HG02588 (cell line): Measurements from ENCODE around the gene SH2D3C.

Experiments used
- ATAC-seq: cut with Tn5 transposase; IDR thresholded peaks from one replicate; pipeline ENCODE4 v1.9.1; 2021; ENCODE audit warnings: mild to moderate bottlenecking, moderate library complexity; ENCODE audit not compliant: unreplicated experiment

The SH2D3C gene

DNA sequence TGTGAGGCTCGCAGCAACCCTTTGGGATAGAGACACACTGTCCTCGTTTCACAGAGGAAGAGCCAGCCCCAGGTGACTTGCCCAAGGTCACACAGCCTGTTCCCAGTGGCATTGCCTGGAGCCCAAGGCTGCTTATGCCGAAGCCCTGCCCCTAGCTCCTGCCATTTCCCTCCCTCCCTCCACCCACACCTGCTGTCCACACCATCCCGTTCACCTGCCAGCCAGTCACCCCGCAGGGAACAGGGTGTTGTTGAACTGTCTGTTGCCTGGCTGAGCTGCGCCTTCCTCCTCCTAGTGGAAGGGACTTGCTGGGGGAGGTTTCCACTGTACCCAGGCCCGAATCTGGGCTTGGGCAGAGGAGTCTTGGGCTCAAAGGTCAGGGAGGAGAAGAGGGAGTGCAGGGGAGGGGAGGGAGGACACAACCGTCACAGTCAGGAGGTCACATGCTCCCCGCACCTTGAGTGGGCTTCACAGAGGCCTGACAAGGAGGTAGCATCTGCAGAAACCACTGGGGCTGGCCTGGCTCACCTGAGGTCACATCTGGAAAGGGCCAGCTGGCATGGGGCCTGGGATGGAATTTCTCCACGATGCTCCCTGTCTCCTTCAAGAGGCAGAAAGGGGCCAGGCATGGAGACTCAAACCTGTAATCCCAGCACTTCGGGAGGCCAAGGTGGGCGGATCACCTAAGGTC is 56.3 kb downstream of the SH2D3C start:
- no peak for ATAC-seq

GRCh38 chr9:127721391-127721821 is 57.1 kb downstream of the SH2D3C start:
- ATAC-seq: no peak

- ATAC-seq: no peak
Measured at GRCh38 chr9:127720865-127721227, 57.6 kb downstream of the SH2D3C start.

DNA sequence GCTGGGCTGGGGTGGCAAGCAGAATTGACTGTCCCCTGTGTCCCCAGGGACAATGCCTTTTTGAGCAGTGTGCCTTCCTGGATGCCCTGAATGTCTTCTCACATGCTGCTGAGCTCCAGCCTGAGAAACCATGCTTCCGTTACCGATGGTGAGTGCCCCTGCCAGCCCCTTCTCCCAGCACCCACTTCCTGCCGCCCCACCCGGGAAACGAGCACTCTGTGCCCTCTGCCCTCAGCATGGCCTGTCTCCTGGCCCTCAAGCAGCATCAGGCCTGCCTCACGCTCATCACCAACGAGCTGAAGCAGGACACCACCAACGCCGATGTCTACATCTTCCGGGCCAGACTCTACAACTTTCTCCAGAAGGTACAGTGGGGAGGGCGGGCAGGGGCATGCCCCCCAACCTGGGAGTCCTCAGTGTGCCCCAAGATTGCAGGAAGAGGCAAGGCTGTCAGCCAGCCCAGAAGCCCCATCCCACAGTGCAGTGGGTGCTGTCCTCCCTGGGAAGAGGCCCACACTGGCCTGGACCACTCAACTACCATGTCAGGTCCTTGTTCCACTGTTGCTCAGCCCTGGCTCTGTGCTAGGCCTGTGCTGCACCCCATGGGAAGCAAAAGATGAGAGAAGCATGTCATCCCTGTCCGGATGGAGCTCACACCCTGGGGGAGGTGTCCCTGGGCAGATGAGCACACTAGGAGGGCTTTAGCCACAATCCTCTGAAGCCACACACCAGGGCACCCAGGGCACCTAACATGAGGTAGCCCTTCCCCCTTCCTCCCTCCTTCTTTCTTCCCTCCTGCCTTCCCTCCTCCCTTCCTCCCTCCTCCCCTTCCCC is 58.2 kb downstream of the SH2D3C start:
- ATAC-seq: no peak

GRCh38 chr9:127717766-127718165 is 60.7 kb downstream of the SH2D3C start:
- ATAC-seq: no peak

DNA sequence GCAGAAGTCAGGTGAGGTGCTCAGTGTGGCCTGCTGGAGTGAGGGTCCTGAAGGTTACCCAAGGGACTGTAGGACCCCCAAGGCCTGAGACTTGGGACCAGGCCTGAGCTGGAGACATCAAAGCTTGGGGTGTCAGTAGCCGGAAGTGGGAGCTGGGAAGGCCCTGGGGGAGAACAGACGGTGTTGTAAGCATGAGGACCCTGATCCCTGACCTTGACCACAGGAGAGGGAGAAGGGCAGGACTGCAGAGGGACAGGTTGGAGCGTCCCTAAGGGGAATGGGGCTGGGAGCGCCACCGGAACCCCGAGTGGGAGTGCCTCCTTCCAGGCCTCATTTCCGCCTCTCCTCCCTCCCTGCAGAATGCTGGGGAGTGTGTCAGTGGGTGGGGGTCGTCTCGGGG is 62.1 kb downstream of the SH2D3C start:
- no peak for ATAC-seq

- peak; percentile 90 for ATAC-seq
Measured at GRCh38 chr9:127715470-127716337, 62.8 kb downstream of the SH2D3C start, which contains the start of the genes PTRH1 and TTC16. PTRH1 (minus strand) TSS chr9:127715663; CDS start chr9:127715639, 24 bp downstream. TTC16 (plus strand) TSS chr9:127716079; CDS start chr9:127716146, 67 bp downstream.

DNA sequence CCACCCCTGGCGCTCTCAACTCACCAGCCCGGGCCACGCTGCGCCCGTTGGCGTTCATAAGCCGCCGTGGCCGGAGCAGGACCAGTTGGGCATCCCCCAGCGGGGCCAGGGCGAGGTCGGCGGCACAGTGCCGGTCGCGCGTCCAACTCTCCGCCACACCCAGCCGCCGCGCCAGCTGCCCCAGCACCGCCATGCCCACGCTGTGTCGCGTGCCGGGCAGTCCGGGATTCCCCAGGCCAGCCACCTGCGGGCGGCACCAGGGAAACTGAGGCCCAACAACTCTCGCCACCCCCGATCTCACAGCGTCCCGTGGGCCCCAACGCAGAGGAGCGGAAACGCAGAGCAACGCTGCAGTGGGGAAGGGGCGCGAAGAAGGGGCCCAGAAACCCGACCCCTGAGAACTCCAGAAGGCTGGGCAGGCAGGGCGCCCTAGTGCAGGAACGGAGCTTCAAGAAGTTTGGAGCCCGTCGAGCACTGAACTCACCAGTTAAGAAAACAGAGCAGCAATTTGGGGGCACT is 63.5 kb downstream of the SH2D3C start:
- no peak for ATAC-seq

- no peak for ATAC-seq
Measured at GRCh38 chr9:127714020-127714750, 64.3 kb downstream of the SH2D3C start.

DNA sequence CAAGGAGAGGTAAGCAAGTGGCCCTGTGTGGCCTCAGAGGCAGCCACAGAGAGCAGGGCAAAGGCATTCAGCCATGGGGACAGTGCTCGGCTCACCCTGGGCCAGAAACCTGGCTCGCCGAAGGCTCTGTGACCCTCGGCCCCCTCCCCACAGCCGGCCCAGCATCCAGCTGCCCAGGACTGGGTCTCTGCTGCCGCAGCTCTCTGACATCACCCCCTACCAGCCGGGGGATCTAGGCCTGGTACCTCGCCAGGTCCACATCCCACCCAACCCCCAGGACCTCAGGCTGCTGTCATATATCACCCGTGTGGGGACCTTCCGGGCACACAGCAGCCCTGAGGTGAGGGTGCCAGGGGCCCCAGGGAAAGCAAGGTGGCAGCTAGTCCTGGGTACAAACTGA is 65.6 kb downstream of the SH2D3C start:
- ATAC-seq: no peak

GRCh38 chr9:127712371-127712770 is 66.1 kb downstream of the SH2D3C start:
- no peak for ATAC-seq

DNA sequence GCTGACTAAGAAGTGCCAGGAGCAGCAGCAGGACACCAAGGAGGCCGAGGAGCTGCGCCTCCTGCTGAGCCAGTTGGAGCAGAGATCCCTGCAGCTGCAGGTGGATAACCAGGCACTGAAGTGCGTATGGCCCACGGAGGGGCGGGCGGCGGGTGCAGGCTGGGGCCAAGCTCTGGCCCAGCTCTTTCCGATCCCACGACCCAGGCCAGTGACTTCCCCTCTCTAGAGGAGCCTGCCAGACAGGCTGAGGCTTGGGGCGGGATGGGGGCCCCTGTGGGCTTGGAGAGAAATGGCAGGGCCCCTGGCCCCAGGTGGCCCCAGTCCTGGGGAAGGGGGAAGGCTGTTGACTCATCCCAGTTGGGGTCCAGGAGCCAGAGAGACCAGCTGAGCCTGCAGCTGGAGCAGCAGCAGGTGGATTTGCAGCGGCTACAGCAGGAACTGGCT is 66.6 kb downstream of the SH2D3C start:
- no peak for ATAC-seq

DNA sequence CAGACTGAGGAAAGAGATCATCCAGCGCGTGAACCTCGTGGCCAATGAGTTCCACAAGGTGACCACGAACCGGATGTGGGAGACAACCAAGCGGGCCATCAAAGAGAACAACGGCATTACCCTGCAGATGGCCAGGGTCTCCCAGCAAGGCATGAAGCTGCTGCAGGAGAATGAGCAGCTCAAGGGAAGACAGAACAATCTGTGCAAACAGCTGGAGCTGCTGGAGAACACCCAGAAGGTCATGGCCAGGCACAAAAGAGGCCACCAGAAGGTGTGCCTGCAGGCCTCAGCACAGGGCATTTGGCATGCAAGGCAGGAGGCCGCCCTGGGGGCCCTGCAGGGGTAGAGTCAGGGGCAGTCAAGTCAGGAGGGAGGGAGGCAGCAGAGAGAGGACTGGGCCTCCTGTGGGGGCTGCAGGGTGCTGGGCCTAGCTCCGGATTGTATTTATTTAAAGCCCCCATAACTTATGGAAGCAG is 67.2 kb downstream of the SH2D3C start:
- ATAC-seq: no peak

DNA sequence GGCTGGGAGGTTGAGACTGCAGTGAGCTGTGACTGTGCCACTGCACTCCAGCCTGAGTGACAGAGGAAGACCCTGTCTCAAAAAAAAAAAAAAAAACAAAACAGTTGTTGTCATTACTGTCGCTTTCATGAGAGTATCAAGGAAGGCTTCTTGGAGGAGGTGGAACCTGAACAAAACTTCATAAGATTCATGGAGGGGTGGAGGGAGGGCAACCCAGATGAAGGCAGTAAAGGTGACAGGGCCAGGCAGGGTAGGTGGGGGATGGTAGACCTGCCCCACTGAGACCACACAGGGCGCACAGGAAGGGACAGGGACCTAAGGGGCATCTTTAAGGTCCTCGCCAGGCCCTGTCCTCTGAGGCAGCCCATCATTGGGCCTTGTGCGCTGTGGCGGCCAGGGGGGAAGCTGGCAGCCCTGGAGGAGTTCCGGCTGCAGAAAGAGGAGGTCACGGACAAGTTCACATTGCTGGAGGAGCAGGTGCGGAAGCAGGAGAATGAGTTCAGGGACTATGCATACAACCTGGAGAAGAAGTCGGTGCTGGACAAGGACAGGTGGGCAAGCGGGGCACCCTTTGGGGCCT is 68.2 kb downstream of the SH2D3C start:
- no peak for ATAC-seq

- no peak for ATAC-seq
Measured at GRCh38 chr9:127708952-127709587, 69.4 kb downstream of the SH2D3C start.

- no peak for ATAC-seq
Measured at GRCh38 chr9:127707766-127708165, 70.7 kb downstream of the SH2D3C start.

- ATAC-seq: no peak
Measured at GRCh38 chr9:127706836-127707241, 71.6 kb downstream of the SH2D3C start, which contains the start of gene CFAP157. CFAP157 (plus strand) TSS chr9:127706988; CDS start chr9:127707032, 44 bp downstream.

DNA sequence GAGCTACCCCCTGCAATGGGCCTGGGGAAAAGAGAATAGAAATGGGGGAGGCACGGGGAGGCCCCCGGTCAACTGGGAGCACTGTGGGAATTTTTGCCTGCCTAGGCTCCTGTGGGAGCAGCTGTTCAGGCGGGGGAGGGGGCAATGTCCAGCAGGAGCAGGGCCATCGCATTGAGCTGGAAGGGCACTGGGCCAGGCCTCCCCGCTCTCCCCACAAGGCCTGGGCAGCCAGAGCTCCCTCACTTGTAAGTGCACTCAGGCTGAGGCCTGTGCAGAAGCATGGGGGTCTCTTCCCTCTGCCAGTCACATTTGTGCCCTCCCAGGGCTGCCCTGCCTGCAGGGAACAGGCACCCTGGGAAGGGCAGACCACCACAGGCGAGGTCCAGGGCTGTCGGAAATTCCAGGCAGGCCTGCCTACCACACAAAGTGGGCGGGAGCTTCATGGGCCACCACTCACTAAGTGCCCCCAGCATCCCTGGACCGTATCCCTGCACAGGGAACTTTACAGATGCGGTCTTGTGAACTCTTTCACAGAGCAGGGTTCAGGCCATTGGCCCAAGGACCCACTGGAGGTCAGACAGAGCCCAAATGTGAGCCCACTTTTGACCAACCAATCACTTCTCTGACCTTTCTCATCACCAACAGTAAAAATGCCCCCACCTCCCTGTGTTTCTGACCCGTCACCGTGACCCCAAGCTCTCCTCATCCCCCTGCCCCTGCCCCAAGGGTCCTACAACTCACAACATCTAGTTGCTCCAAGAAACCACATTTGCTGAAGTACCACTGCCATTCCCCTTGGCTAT is 72.7 kb downstream of the SH2D3C start:
- no peak for ATAC-seq
